Gastrocnemius medialis (tissue), 4 donors: ENCODE measurements around the gene BHMT.

Experiments used
- POLR2A ChIP-seq, 2 donors: fragments of 450-650 bp; IDR thresholded peaks; one replicate each; pipeline ENCODE4 v1.6.1; 2017; ENCODE audit warnings: antibody characterized with exemption in 2 of 2, mild to moderate bottlenecking in 2 of 2, moderate library complexity in 2 of 2
- TF ChIP-seq, protein P1 (sequence below), 5 experiments: fragments of 450-650 bp in 3 of 5; fragments of 200-600 bp in 2 of 5; sonication (generic) in 2 of 5; IDR thresholded peaks in 4 of 5; conservative IDR thresholded peaks in 1 of 5; 1 replicate in 4 of 5; 2 replicates in 1 of 5; pipeline ENCODE4 v1.5.1; 2016 to 2019; ENCODE audit warnings: antibody characterized with exemption in 5 of 5, mild to moderate bottlenecking in 3 of 5, moderate library complexity in 3 of 5

DNA sequence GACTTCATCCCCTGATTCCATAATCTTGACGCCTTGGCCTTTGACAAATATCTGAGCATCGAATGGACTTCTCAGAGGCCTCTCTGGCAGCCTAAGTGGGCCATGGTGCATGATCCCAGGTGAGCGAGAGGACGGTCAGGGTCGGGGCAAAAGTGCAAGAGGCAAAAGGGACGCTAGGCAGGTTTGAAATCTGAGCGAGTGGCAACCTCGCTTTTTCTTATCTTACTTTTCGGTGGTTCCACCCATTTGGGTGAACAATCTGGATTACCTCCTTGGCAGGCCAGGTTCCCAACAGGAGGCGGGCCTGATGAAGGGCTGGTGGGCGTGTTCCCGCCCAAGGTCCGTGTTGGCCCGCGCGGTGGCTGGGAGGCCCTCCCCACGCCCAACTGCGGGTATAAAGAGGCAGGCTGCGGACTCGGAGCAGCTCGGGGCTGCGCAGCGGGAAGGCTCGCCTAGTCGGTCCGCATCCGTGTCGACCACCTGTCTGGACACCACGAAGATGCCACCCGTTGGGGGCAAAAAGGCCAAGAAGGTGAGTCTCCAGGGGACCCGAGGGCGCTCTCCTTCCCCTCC, at the start of gene BHMT:
- TF ChIP-seq, protein P1, sequence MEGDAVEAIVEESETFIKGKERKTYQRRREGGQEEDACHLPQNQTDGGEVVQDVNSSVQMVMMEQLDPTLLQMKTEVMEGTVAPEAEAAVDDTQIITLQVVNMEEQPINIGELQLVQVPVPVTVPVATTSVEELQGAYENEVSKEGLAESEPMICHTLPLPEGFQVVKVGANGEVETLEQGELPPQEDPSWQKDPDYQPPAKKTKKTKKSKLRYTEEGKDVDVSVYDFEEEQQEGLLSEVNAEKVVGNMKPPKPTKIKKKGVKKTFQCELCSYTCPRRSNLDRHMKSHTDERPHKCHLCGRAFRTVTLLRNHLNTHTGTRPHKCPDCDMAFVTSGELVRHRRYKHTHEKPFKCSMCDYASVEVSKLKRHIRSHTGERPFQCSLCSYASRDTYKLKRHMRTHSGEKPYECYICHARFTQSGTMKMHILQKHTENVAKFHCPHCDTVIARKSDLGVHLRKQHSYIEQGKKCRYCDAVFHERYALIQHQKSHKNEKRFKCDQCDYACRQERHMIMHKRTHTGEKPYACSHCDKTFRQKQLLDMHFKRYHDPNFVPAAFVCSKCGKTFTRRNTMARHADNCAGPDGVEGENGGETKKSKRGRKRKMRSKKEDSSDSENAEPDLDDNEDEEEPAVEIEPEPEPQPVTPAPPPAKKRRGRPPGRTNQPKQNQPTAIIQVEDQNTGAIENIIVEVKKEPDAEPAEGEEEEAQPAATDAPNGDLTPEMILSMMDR (IDR thresholded peaks at IDR 0.05 in 4 of 5, conservative IDR thresholded peaks at IDR 0.05 in 1 of 5), result no peak
- TF ChIP-seq POLR2A (IDR thresholded peaks at IDR 0.05), result no peak
